ENCODE measurements around the gene KIAA1586. TPM values are rescaled to one million over a fixed set of nuclear protein-coding genes. Genes with fewer than 3 reads are reported as not detected.
"Not testable (repeated sequence)": the region's sequence is repeated elsewhere in the genome, so short reads cannot be mapped to it uniquely, and the experiment has no call there.

KIAA1586 gene
- 19.0 and 26.2 TPM in 2 replicates for total RNA-seq (ENCODE audit: low replicate concordance)
- long read RNA-seq, transcript KIAA1586-201 (4 exons, 2,933 nt) = major isoform, 45 of 55 reads
- long read RNA-seq, partial matches to known transcripts = 1 of 55 reads
- long read RNA-seq, other reads (novel, unspliced or antisense) = 7 of 55 reads

GRCh38 chr6:57046332-57047256, at the start of gene KIAA1586:
KIAA1586 (plus strand) TSS chr6:57046693; CDS start chr6:57046756, 63 bp downstream.
- not testable (repeated sequence) for H3K9me3 Mint-ChIP-seq
- H3K27me3 Mint-ChIP-seq = peaks cover 11% of the 10 kb centered on the region
- H3K36me3 Mint-ChIP-seq = peaks cover 21% of the 10 kb centered on the region

DNA sequence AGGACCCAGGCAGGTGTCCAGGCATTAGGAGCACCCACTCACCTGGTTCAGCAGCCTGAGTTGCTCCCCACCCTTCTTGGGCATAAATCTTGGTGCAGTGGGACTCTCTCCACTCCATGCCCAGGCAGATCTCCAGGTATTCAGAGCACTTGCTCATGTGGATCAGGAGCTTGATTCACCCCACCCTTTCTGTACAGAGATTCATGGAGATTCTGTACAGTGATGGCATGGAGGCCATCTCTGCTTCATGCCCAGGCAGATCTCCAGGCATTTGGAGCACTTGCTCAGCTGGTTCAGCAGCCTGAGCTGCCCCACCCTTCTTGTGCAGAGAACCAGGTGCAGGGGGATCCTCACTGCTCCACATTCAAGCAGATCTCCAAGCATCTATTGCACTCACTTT, 47.4 kb upstream of the KIAA1586 start:
- H3K36me3 Mint-ChIP-seq = no peaks in the 10 kb centered on the region
- H3K27me3 Mint-ChIP-seq = no peaks in the 10 kb centered on the region
- no peaks in the 10 kb centered on the region for H3K4me1 Mint-ChIP-seq (ENCODE audit: unreplicated experiment)
- no peak for DNase-seq (ENCODE audit: extremely low spot score, unreplicated experiment)
- peak overlapping the region; percentile 69 for H3K4me3 Mint-ChIP-seq
- H3K9me3 Mint-ChIP-seq = no peaks in the 10 kb centered on the region
- no peak for TF ChIP-seq CTCF (conservative IDR thresholded peaks at IDR 0.05)
- peak overlapping the region; percentile 74 for H3K27ac Mint-ChIP-seq

More at GRCh38 chr6:57046332-57047256, at the start of gene KIAA1586:
- H3K4me1 Mint-ChIP-seq (ENCODE audit: unreplicated experiment) = peaks cover 21% of the 10 kb centered on the region
- DNase-seq (ENCODE audit: extremely low spot score, unreplicated experiment) = peak; percentile 89
- peak within 1 kb of the TSS; percentile 97 for H3K4me3 Mint-ChIP-seq
- peak within 1 kb of the TSS; percentile 93 for H3K27ac Mint-ChIP-seq

- not testable (repeated sequence) for H3K4me3 Mint-ChIP-seq; H3K27me3 Mint-ChIP-seq; H3K9me3 Mint-ChIP-seq; DNase-seq (ENCODE audit: extremely low spot score, unreplicated experiment); H3K4me1 Mint-ChIP-seq (ENCODE audit: unreplicated experiment); H3K36me3 Mint-ChIP-seq; H3K27ac Mint-ChIP-seq
Measured at GRCh38 chr6:56999748-57000147, 46.7 kb upstream of the KIAA1586 start.

DNA sequence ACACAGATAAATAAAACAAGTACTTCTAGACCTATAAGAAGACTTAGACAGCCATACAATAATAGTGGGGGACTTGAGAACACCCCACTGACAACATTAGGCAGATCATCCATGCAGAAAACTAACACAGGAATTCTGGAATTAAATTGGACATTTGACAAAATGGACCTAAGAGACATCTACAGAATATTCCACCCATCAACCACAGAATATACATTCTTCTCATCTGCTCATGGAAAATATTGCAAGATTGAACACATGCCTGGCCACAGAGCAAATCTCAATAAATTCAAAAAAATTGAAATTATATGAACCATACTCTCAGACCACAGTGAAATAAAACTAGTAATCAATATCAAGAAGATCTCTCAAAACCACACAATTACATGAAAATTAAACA, 44.3 kb upstream of the KIAA1586 start:
- Mint-ChIP-seq H3K27ac (no peak overlapping the region), H3K27me3 (no peaks in the 10 kb centered on the region), H3K36me3 (no peaks in the 10 kb centered on the region), H3K9me3 (no peaks in the 10 kb centered on the region), H3K4me3 (no peak overlapping the region), H3K4me1 (ENCODE audit: unreplicated experiment) (no peaks in the 10 kb centered on the region)
- no peak for TF ChIP-seq CTCF (conservative IDR thresholded peaks at IDR 0.05)
- DNase-seq (ENCODE audit: extremely low spot score, unreplicated experiment) = no peak

DNA sequence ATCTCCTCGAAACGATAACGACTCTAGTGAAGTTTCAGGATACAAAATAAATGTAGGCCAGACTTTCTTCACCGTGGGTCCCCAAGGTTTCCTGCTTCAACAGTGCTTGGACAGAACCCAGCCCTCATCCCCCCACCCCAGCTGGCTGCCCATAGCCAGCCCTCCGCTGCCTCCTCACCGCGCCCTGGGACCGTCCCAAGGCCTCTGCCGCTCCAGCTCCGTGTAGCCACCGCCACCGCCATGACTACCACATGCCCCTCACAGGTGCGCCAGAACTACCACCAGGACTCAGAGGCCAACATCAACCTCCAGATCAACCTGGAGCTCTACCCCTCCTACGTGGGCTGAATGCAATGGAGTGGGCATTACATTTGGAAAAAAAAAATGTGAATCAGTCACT, 42.2 kb upstream of the KIAA1586 start:
- Mint-ChIP-seq H3K4me3 (no peak overlapping the region), H3K9me3 (no peaks in the 10 kb centered on the region), H3K27ac (no peak overlapping the region), H3K4me1 (ENCODE audit: unreplicated experiment) (no peaks in the 10 kb centered on the region), H3K27me3 (no peaks in the 10 kb centered on the region), H3K36me3 (no peaks in the 10 kb centered on the region)
- TF ChIP-seq CTCF (conservative IDR thresholded peaks at IDR 0.05) = no peak
- DNase-seq (ENCODE audit: extremely low spot score, unreplicated experiment) = no peak

GRCh38 chr6:57006101-57006500, 40.4 kb upstream of the KIAA1586 start:
- no peak for DNase-seq (ENCODE audit: extremely low spot score, unreplicated experiment)
- no peak for TF ChIP-seq CTCF (conservative IDR thresholded peaks at IDR 0.05)
- Mint-ChIP-seq H3K4me1 (ENCODE audit: unreplicated experiment) (no peaks in the 10 kb centered on the region), H3K9me3 (no peaks in the 10 kb centered on the region), H3K27me3 (no peaks in the 10 kb centered on the region), H3K27ac (no peak overlapping the region), H3K36me3 (no peaks in the 10 kb centered on the region), H3K4me3 (no peak overlapping the region)

DNA sequence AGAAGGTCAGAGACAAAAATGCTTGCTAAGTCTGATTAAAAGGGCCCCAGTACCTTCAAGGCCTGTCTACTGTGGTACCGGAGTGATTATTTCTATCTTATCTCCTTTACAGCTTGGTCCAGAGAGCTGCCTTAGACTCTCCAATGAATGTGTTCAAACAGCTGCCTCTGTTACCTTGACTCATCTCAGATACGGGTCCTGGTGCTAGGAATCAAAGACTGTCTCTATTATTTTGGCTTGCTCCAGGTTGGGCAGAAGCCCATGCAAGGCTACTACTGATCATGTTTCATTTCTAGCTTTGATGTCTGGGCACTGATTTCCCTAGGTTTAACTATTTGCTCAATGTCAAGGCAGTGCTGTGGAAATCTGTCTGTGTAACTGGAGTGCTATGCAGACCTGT, 38.4 kb upstream of the KIAA1586 start:
- H3K4me1 Mint-ChIP-seq (ENCODE audit: unreplicated experiment); H3K36me3 Mint-ChIP-seq; H3K4me3 Mint-ChIP-seq; H3K27ac Mint-ChIP-seq; H3K27me3 Mint-ChIP-seq; H3K9me3 Mint-ChIP-seq; DNase-seq (ENCODE audit: extremely low spot score, unreplicated experiment): not testable (repeated sequence)

Data from type B pancreatic cell (in vitro differentiated cells).